Adipose tissue (tissue), 3 donors: ENCODE measurements around the gene NIPBL. TPM values are rescaled to one million over a fixed set of nuclear protein-coding genes. Genes with fewer than 3 reads are reported as not detected.
A peak's percentile ranks its signal among the peaks of the same experiment; 100 is the strongest.
"Not testable (repeated sequence)": the region's sequence is repeated elsewhere in the genome, so short reads cannot be mapped to it uniquely, and the experiment has no call there.

Source experiments
- H3K27ac ChIP-seq: one replicate; pipeline ENCODE4 v1.5.1; 2013; ENCODE audit warnings: low read depth, low read length
- WGBS, 3 donors: extraction: QIAGEN DNeasy Blood & Tissue Kit; methylation state at CpG; one replicate each; pipeline ENCODE4 v1.1.7; 2013; 5-methylcytosine and 5-hydroxymethylcytosine counted together
- polyA plus RNA-seq, 3 donors: library from polyadenylated mRNA; stranded (reverse); fragments of 200-250 nt; gene quantifications; one replicate each; pipeline ENCODE4 v1.2.3, GENCODE V29; 2013
- donor health status: healthy with polysubstance abuse.
- donor health status: Bipolar disorder and iron deficiency.
- donor health status: healthy.

Gene NIPBL
- polyA plus RNA-seq: 10 to 100 TPM in 2 of 3 donors, 1 to 10 TPM in 1; 6.8 to 13.6 (median 10.4) TPM

DNA sequence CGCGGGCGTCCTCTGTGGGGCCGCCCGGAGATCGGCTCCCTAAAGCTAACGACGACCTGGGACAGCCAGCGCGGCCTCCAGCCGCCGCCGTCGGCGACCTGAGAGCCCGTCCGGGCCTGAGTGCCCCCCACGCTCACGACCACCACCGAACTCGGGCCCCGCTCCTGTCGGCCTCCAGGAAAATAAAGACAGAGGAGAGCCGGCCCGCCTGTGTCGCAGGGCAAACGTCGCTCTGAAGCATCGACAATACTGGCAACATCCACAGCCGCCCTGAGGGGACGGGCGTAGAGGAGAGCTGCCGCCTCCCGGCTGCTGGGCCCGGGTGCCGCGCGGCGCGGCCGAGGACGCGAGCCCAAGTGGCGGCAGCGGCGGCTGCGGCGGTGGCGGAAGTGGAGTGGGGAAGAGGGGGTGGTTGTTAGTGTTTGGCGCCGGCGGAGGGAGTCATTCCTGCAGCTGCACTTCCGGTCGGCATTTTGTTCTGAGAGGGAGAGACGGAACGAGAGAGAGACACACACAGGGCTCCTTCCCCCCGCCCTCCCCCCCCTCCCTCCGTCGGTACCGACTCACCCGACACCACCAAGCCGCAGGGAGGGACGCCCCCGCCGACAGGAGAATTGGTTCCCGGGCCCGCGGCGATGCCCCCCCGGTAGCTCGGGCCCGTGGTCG, at the start of gene NIPBL:
Gene NIPBL (plus strand): TSS at position 471 of the 666 bp plus-strand sequence. CDS start 76,928 bp downstream, outside the sequence.
- WGBS, 3 donors: 0 to 1% (median 0%) methylated on average over 68 to 71 of the region's 73 CpGs
- peak within 1 kb of the TSS; percentile 97 for H3K27ac ChIP-seq

- H3K27ac ChIP-seq: no peak overlapping the region
- WGBS, 3 donors: 76 to 86% (median 83%) methylated on average over 2 of the region's 2 CpGs
Measured at GRCh38 chr5:36832274-36832673, 44.3 kb upstream of the NIPBL start.

DNA sequence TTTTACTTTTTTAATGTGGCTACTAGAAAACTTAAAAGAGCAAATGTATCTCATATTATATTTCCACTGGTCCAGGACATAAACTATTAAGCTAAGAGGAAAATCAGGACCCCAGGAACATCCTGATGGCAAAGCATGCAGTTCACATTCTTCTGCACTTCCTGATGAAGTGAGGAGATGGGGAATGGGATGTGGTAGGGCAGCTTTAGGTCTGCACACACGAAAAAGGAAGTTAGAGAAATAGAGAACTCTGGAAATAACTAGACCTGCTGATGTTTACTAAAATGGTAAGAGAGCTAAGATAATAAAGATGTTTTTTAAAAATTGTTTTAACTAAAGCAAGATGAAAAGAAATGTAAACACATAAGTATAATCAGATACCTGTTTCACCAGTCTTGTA, 39.7 kb upstream of the NIPBL start:
- H3K27ac ChIP-seq: no peak overlapping the region
- 20 to 53% (median 31%) methylated on average over 1 of the region's 1 CpG for WGBS, 3 donors

- H3K27ac ChIP-seq: no peak overlapping the region
- WGBS, 3 donors: 67 to 88% (median 68%) methylated on average over 5 of the region's 5 CpGs
Measured at GRCh38 chr5:36839489-36840476, 36.8 kb upstream of the NIPBL start.

DNA sequence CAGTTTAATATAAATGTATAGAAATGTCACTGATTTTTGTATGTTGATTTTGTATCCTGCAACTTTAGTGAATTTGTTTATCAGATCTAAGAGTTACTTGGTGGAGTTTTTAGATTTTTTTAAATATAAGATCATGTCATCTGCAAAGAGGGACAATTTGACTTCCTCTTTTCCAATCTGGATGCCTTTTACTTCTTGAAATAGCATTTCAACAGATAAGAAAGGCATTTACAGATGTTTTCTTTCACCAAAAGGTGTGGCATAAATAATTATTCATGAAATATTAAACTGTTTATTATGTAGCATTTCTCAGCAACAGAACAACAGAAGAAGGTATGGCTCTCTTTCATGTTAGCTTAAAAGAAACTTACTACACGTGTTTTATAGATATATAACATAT, 34.9 kb upstream of the NIPBL start:
- H3K27ac ChIP-seq: no peak overlapping the region
- 45 to 49% (median 46%) methylated on average over 1 of the region's 1 CpG for WGBS, 3 donors

- 25 to 29% (median 27%) methylated on average over 1 of the region's 1 CpG for WGBS, 3 donors
Measured at GRCh38 chr5:36842087-36842486, 34.5 kb upstream of the NIPBL start.

DNA sequence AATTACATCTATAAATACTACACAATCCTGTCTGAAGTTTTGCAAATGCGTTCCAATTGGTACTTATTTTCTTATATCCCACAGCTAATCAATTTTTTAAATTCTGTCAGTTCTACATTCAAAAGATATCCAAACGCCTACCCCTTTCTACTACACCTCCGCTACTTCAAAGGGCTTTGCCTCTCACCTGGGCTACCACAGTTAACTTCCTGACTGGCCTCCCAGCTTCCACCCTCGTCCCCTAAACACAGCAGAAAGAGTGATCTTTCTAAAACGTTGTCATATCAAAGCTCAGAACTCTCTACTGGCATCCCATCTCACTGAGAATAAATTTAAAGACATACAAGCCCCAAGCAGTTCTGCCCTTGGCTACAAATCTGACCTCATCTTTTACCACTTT, 32.3 kb upstream of the NIPBL start:
- WGBS, 3 donors: 65 to 74% (median 67%) methylated on average over 5 of the region's 5 CpGs

More at GRCh38 chr5:36842087-36842486, 34.5 kb upstream of the NIPBL start:
- H3K27ac ChIP-seq: no peak overlapping the region

GRCh38 chr5:36848545-36848944, 28.0 kb upstream of the NIPBL start:
- 89 to 93% (median 90%) methylated on average over 3 of the region's 3 CpGs for WGBS, 3 donors
- not testable (repeated sequence) for H3K27ac ChIP-seq

More for the DNA sequence above, 32.3 kb upstream of the NIPBL start:
- H3K27ac ChIP-seq: no peak overlapping the region

- WGBS, 3 donors: 93 to 96% (median 96%) methylated on average over 6 of the region's 6 CpGs
- H3K27ac ChIP-seq: not testable (repeated sequence)
Measured at GRCh38 chr5:36852903-36853302, 23.7 kb upstream of the NIPBL start.

DNA sequence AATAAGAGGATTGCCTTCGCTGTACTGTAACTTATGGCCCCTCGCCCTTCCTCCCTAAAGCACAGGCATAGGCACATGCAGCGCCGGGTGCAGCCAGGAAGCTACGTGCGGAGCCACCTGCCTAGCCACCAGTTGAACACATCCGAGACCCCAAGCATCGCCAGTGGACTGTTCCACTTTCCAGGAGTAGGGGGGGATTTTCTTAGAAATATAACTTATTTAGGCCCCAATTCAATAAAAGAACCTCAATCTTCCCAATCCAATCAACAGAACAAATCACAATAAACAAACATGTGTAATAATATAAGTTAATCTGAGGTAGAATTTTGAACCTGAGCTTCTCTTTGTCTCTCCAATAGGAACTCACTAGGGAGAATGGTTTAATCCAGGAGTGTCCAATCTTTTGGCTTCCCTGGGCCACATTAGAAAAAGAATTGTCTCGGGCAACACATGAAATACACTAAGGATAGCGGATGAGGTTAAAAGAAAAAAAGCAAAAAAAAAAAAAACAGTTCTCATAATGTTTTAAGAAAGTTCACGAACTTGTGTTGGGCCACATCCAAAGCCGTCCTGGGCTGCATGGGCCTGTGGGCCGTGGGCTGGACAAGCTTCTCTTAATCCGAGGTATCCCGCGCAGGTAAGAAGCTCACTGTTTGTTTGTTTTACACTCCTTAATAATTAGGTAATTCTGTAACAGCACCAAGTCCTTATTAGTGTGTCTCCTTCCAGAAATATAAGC, 22.0 kb upstream of the NIPBL start:
- 79 to 83% (median 82%) methylated on average over 16 of the region's 16 CpGs for WGBS, 3 donors

DNA sequence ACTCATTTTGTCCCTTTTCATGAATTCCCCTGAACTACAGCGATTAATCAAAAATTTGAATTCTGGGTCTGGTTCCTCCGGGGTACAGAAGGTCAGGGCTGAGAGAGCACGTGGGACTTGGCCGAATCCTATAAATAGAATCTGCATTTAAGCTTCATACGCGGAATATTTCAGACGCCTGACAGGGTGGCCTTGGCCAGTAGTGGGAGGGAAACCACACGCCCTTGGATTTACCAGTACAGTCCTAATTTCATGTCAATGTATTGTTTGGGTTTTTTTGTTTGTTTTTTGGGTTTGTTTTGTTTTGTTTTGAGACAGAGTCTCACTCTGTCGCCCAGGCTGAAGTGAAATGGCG, 21.5 kb upstream of the NIPBL start:
- H3K27ac ChIP-seq: no peak overlapping the region
- 74 to 85% (median 83%) methylated on average over 10 of the region's 10 CpGs for WGBS, 3 donors

More for the DNA sequence above, 22.0 kb upstream of the NIPBL start:
- no peak overlapping the region for H3K27ac ChIP-seq

DNA sequence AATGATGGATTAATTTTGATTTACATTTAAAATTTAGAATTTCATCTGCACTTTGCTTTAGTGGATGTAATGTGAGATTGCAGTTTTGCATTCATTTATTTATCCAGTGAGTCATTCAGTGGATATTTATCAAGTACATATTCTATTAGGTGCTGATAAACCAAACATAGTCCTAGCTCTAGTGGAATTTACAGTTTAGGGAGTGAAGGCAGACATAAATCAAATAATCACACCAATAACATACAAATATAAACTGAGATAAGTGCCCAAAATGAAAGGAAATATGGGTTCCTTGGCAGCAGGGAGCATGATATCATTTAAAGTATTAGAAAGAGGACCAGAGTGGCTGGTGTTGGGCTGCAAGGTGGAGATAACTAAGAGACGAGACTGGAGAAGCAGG, 14.7 kb upstream of the NIPBL start:
- 79 to 95% (median 88%) methylated on average over 1 of the region's 1 CpG for WGBS, 3 donors
- H3K27ac ChIP-seq: no peak overlapping the region

DNA sequence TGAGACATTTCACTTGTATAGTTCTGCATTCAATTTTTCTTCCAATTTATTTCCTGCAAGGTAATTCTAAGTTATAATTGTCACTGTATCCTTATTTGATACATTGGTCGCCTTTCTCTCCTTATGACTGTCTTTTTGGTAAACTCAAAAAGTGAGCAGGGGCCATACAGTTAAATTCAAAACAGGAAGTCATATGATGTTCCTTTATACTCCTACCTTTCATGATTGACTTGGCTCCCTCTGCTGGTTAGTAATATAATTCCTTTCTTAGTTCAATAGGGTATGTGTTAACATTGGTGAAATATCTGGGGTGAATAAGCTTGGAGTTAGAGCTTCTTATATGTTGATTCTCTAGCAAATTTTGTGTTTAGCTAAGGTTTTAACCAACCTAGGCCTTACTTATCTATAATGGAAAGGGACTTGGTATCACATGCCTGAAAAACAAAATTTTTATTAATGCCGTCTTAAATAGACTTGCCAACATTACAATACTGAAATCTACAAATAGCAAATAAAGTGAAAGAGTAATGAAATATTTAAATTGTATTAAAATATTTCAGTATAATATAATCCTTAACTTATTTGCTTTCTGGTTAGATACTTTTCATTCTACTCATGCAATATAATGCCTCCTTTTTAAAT, 6.0 kb upstream of the NIPBL start:
- no peak overlapping the region for H3K27ac ChIP-seq
- WGBS, 3 donors: 47 to 65% (median 59%) methylated on average over 2 of the region's 2 CpGs

DNA sequence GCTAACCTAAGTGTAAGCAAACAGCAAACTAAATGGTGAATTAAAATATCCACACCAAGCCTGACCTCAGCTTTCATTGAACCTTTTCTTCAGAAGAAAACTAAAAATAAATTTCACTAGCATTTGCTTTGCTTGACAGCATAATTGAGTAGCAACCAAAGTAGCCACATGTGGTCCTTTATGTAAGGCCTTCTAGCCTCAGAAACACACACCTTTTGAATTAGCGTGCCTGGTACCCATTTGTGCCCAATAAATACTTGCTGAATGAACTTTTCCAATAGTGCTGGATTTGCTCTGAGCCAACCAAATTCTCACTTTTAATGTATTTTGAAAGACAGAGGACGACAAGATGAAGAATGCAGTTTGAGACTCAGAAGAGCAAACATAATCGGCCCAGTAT, 2.1 kb upstream of the NIPBL start:
- 29 to 51% (median 42%) methylated on average over 3 of the region's 3 CpGs for WGBS, 3 donors
- H3K27ac ChIP-seq: no peak overlapping the region

DNA sequence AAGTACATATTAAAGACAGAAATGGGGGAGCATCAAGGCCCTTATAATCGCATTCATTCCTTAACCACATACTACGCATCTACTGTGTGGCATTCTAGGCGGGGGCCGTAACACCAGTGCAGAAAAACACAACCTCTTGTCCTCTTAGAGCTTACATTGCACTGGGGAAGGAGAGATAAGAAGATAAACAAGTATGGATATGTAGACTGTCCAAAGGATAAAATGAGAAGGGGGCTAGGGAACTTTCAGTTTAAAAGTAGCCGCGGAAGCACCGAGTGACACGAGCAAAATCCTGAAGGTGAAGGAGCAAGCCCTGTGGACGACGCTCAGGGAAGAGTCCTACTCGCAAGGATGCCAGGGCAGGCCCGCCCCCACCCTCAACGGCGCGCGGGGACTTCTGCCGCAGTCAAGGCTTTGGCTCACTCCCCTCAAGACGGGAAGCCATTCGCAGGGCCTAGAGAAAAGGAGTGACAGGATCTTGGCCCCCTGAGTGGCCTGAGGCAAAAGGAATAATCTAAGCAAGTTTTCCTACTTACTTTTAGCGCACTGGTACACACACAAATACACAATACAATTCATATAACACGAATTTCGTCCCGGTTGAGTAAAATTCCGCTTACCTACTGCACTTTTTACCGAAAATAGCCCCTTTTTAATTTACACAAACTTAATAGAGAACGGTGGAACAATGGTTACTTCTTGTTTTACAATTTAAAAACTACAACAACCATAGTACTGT, 1.3 kb upstream of the NIPBL start:
- H3K27ac ChIP-seq: no peak overlapping the region
- WGBS, 3 donors: 1% methylated on average over 26 of the region's 26 CpGs

GRCh38 chr5:36875790-36876298, 725 bp upstream of the NIPBL start:
- 0% methylated on average over 47 of the region's 47 CpGs for WGBS, 3 donors

DNA sequence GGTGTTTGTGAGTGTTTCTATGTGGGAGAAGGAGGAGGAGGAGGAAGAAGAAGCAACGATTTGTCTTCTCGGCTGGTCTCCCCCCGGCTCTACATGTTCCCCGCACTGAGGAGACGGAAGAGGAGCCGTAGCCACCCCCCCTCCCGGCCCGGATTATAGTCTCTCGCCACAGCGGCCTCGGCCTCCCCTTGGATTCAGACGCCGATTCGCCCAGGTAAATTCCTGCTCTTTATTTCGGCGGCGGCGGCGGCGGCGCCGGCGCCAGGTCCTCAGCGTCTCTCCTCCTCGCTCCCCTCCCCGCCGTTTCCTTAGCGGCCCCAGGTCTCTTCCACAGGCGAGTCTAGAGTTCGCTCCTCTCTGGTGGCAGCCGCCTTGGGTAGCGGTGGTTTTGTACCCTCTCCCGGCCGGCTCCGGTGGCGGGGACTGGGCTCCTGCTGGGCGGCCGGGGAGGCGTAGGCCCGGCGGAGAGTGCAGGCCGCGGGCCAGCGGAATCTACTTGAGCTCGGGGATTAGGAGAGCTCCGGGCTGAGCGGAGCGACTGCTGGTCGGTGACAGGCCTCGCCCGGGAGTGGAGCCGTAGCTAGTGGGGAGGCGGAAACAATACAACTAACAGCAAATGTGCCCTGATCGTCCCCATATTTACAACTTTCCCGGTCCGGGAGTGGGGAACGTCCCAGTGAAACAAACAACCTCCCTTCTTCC, 547 bp downstream of the NIPBL start:
- peak overlapping the region; percentile 97 for H3K27ac ChIP-seq
- WGBS, 3 donors: 0 to 1% (median 0%) methylated on average over 47 to 57 of the region's 57 CpGs

More at GRCh38 chr5:36875790-36876298, 725 bp upstream of the NIPBL start:
- peak overlapping the region; percentile 93 for H3K27ac ChIP-seq
